Spleen (tissue), 11 donors: Measurements from ENCODE around the gene ANKRD6. TPM values are rescaled to one million over a fixed set of nuclear protein-coding genes. Genes with fewer than 3 reads are reported as not detected.
A peak's percentile ranks its signal among the peaks of the same experiment; 100 is the strongest.
"Not testable (repeated sequence)": the region's sequence is repeated elsewhere in the genome, so short reads cannot be mapped to it uniquely, and the experiment has no call there.

Experiments
- DNase-seq: peaks from one replicate; pipeline ENCODE4 v3.0.0-alpha.2; 2020
- H3K27ac ChIP-seq, 8 donors: fragments of 200-600 bp; sonication (generic) in 7 of 8; 1 replicate in 4 of 8; 2 replicates in 4 of 8; pipeline versions ENCODE4 v1.5.0 to v1.8.0; 2016 to 2021; ENCODE audit warnings: inconsistent platforms in 4 of 8, mild to moderate bottlenecking in 4 of 8, moderate library complexity in 1 of 8
- H3K27me3 ChIP-seq, 7 donors: fragments of 200-600 bp; sonication (generic) in 6 of 7; replicated peaks in 1 of 7; 1 replicate in 4 of 7; 2 replicates in 3 of 7; pipeline versions ENCODE4 v1.5.0 to v1.8.0; 2016 to 2021; ENCODE audit warnings: inconsistent platforms in 3 of 7, mild to moderate bottlenecking in 1 of 7
- H3K36me3 ChIP-seq, 6 donors: fragments of 200-600 bp; sonication (generic) in 5 of 6; 1 replicate in 4 of 6; 2 replicates in 2 of 6; pipeline versions ENCODE4 v1.5.0 to v1.8.0; 2016 to 2021; ENCODE audit warnings: inconsistent platforms in 2 of 6
- H3K4me1 ChIP-seq, 6 donors: fragments of 200-600 bp; sonication (generic) in 5 of 6; 1 replicate in 3 of 6; 2 replicates in 3 of 6; pipeline versions ENCODE4 v1.5.0 to v1.8.0; 2016 to 2021; ENCODE audit warnings: inconsistent platforms in 3 of 6
- H3K4me3 ChIP-seq, 8 donors: fragments of 200-600 bp; sonication (generic) in 7 of 8; 1 replicate in 4 of 8; 2 replicates in 4 of 8; pipeline versions ENCODE4 v1.5.0 to v1.8.0; 2016 to 2021; ENCODE audit warnings: inconsistent platforms in 4 of 8, mild to moderate bottlenecking in 4 of 8, moderate library complexity in 2 of 8
- H3K9me3 ChIP-seq, 8 donors: fragments of 200-600 bp; sonication (generic) in 7 of 8; 1 replicate in 4 of 8; 2 replicates in 4 of 8; pipeline versions ENCODE4 v1.5.0 to v1.8.0; 2016 to 2021; ENCODE audit warnings: inconsistent platforms in 4 of 8
- POLR2A ChIP-seq, 3 donors: fragments of 450-650 bp; IDR thresholded peaks; one replicate each; pipeline ENCODE4 v1.5.1; 2017; ENCODE audit warnings: antibody characterized with exemption in 3 of 3, mild to moderate bottlenecking in 1 of 3
- POLR2AphosphoS5 ChIP-seq, 3 donors: sonication (generic); formaldehyde crosslinking; IDR thresholded peaks; one replicate each; pipeline ENCODE4 v1.5.1; 2017; ENCODE audit warnings: antibody characterized with exemption in 3 of 3
- WGBS, 5 donors: extraction: QIAGEN DNeasy Blood & Tissue Kit in 3 of 5; methylation state at CpG; one replicate each; pipeline versions ENCODE4 v1.1.5 to v1.1.7; 2013 to 2018; 5-methylcytosine and 5-hydroxymethylcytosine counted together
- intact Hi-C: fragments of 100-400 bp; cut with DNase I; formaldehyde crosslinking; loops from one replicate; pipeline ENCODE4 v1.15.0; 2023; ENCODE audit warnings: low total_unique reads
- polyA plus RNA-seq, 3 donors: library from polyadenylated mRNA; stranded (reverse); fragments of 200-250 nt; gene quantifications; one replicate each; pipeline ENCODE4 v1.2.1, GENCODE V29; 2013
- total RNA-seq, 7 donors: library from RNA; depleted of rRNA in 3 of 7; stranded (reverse); fragments of >200 nt in 3 of 7; fragmentation: NEBNext Ultra II Directional in 4 of 7; extraction: Animal tissue kit (Norgen Biotek cat#: 25700) in 4 of 7; gene quantifications; one replicate each; pipeline versions ENCODE4 v1.1.0 to v1.2.1, GENCODE V29; 2016 to 2021
- TF ChIP-seq, protein P1 (sequence below), 11 experiments: fragments of 200-600 bp in 7 of 11; fragments of 450-650 bp in 4 of 11; sonication (generic) in 4 of 11; IDR thresholded peaks in 8 of 11; conservative IDR thresholded peaks in 3 of 11; 1 replicate in 7 of 11; 2 replicates in 4 of 11; pipeline versions ENCODE4 v1.4.0 to v1.8.0; 2016 to 2021; ENCODE audit warnings: antibody characterized with exemption in 11 of 11, inconsistent platforms in 4 of 11, mild to moderate bottlenecking in 1 of 11
- donor health status: healthy with polysubstance abuse.
- donor health status: DM: no; HTN: no; CAD: no; lungs with moderate emphysema.
- donor health status: DM: no; HTN: no; CAD: no.
- donor health status: Bipolar disorder and iron deficiency.
- donor health status: healthy.
- donor health status: DM: no; HTN: no; CAD: no.
- donor health status: DM: yes; HTN: yes; CAD: no.

ANKRD6 gene
- total and polyA plus RNA-seq, 10 donors: 2.2 to 18.4 (median 7.7) TPM

DNA sequence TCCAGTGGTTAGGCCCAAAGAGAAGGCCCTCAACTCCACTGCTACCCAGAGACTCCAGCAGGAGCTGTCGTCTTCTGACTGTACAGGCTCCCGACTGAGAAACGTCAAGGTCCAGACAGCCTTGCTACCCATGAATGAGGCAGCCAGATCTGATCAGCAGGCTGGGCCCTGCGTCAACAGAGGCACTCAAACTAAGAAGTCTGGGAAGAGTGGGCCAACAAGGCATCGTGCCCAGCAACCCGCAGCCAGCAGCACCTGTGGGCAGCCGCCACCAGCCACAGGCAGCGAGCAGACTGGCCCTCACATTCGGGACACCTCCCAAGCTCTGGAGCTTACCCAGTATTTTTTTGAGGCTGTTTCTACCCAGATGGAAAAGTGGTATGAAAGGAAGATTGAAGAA is 197.5 kb downstream of the ANKRD6 start:
- no peak for DNase-seq
- Histone ChIP-seq H3K4me1 (no peaks in the 10 kb centered on the region), H3K9me3 (no peaks in the 10 kb centered on the region), H3K27ac (no peak overlapping the region), H3K36me3 (peaks cover 0 to 46% (median 9%) of the 10 kb centered on the region in 6 donors), H3K27me3 (no peaks in the 10 kb centered on the region), H3K4me3 (no peak overlapping the region)
- TF ChIP-seq, protein P1, sequence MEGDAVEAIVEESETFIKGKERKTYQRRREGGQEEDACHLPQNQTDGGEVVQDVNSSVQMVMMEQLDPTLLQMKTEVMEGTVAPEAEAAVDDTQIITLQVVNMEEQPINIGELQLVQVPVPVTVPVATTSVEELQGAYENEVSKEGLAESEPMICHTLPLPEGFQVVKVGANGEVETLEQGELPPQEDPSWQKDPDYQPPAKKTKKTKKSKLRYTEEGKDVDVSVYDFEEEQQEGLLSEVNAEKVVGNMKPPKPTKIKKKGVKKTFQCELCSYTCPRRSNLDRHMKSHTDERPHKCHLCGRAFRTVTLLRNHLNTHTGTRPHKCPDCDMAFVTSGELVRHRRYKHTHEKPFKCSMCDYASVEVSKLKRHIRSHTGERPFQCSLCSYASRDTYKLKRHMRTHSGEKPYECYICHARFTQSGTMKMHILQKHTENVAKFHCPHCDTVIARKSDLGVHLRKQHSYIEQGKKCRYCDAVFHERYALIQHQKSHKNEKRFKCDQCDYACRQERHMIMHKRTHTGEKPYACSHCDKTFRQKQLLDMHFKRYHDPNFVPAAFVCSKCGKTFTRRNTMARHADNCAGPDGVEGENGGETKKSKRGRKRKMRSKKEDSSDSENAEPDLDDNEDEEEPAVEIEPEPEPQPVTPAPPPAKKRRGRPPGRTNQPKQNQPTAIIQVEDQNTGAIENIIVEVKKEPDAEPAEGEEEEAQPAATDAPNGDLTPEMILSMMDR (IDR thresholded peaks at IDR 0.05 in 8 of 11, conservative IDR thresholded peaks at IDR 0.05 in 3 of 11): no peak
- TF ChIP-seq POLR2AphosphoS5 (IDR thresholded peaks at IDR 0.05) (no peak), POLR2A (IDR thresholded peaks at IDR 0.05) (no peak)
- intact Hi-C loops: no loop called here
- 87 to 97% (median 93%) methylated on average over 7 to 9 of the region's 9 CpGs for WGBS, 5 donors

- DNase-seq, H3K27ac ChIP-seq, H3K9me3 ChIP-seq, H3K4me3 ChIP-seq, H3K27me3 ChIP-seq, intact Hi-C loops: not testable (repeated sequence)
- peaks cover 12 to 32% (median 20%) of the 10 kb centered on the region in 6 donors for H3K4me1 ChIP-seq
- 93 to 97% (median 95%) methylated on average over 3 of the region's 3 CpGs for WGBS, 5 donors
- H3K36me3 ChIP-seq: peaks cover 0 to 29% (median 7%) of the 10 kb centered on the region in 6 donors
Measured at GRCh38 chr6:89636412-89636811, 203.5 kb downstream of the ANKRD6 start.

DNA sequence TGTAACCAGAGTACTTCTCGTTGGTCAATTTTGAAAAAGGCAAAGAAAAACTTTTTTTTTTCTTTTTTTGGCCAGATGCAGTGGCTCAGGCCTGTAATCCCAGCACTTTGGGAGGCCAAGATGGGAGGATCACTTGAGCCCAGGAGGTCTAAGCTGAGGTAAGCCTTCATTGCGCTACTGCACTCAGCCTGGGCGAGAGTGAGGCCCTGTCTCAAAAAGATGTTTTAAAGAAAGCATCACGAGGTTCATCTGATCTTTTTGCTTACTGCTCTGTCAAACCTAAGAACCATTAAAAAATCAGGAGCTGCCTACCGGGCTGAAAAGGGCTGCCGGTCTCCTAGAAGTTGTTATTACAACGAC is 205.0 kb downstream of the ANKRD6 start:
- Histone ChIP-seq H3K36me3 (peaks cover 0 to 39% (median 10%) of the 10 kb centered on the region in 6 donors), H3K4me3 (peak overlapping the region; percentile 59 to 79 (median 66)), H3K9me3 (no peaks in the 10 kb centered on the region), H3K27me3 (no peaks in the 10 kb centered on the region), H3K4me1 (peaks cover 12 to 32% (median 20%) of the 10 kb centered on the region in 6 donors), H3K27ac (peak overlapping the region; percentile 91 to 98 (median 95))
- WGBS, 5 donors: 14 to 20% (median 18%) methylated on average over 7 of the region's 7 CpGs
- no peak for TF ChIP-seq POLR2A (IDR thresholded peaks at IDR 0.05)
- TF ChIP-seq, protein P1 (IDR thresholded peaks at IDR 0.05 in 8 of 11, conservative IDR thresholded peaks at IDR 0.05 in 3 of 11): no peak
- TF ChIP-seq POLR2AphosphoS5 (IDR thresholded peaks at IDR 0.05): no peak
- intact Hi-C loops: no loop called here
- DNase-seq: no peak

- DNase-seq: peak; percentile 98
- Histone ChIP-seq H3K4me1 (peaks cover 12 to 32% (median 20%) of the 10 kb centered on the region in 6 donors), H3K36me3 (peaks cover 0 to 45% (median 14%) of the 10 kb centered on the region in 6 donors), H3K9me3 (no peaks in the 10 kb centered on the region), H3K27me3 (no peaks in the 10 kb centered on the region), H3K27ac (peak within 1 kb of the TSS; percentile 91 to 98 (median 95)), H3K4me3 (peak within 1 kb of the TSS; percentile 59 to 79 (median 66))
- intact Hi-C loops: no loop called here
- peak; percentile 15 to 71 (median 68) for TF ChIP-seq POLR2A (IDR thresholded peaks at IDR 0.05)
- peak; percentile 97 to 99 (median 99) for TF ChIP-seq POLR2AphosphoS5 (IDR thresholded peaks at IDR 0.05)
- TF ChIP-seq, protein P1 (IDR thresholded peaks at IDR 0.05 in 8 of 11, conservative IDR thresholded peaks at IDR 0.05 in 3 of 11): peak in 4 of 11 experiments; percentile 28 to 47 (median 38)
- WGBS, 5 donors: 1 to 4% (median 3%) methylated on average over 34 to 58 of the region's 58 CpGs
Measured at GRCh38 chr6:89638320-89639195, 205.6 kb downstream of the ANKRD6 start, which contains the start of gene LYRM2. TSS of gene LYRM2 (minus strand) at chr6:89638747. CDS start at chr6:89638716, 31 bp downstream.
